ENCODE measurements around the gene EML5.

Gene EML5

DNA sequence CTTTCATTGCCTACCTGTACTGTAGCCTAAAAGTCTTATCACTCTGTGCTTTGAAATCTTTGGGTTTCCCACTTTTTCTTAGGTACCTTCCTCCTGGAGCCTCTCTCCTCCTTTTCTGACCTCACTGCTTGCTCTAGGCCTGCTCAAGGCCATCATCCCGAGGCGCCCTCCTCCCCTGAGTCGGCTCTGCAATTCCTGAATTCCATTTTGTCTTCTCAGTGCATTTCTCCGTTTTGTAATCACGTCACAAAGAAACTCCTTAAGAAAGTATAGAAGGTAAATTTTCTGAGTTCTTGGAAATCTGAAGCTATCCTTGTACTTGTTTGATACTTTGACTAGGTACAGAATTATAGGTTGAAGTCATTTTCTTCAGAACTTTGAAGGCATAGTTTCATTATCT is 204.7 kb downstream of the EML5 start:
- no peak for FAIRE-seq
- no peak for DNase-seq (ENCODE audit: insufficient read length, low spot score)
- TF ChIP-seq, protein P1, sequence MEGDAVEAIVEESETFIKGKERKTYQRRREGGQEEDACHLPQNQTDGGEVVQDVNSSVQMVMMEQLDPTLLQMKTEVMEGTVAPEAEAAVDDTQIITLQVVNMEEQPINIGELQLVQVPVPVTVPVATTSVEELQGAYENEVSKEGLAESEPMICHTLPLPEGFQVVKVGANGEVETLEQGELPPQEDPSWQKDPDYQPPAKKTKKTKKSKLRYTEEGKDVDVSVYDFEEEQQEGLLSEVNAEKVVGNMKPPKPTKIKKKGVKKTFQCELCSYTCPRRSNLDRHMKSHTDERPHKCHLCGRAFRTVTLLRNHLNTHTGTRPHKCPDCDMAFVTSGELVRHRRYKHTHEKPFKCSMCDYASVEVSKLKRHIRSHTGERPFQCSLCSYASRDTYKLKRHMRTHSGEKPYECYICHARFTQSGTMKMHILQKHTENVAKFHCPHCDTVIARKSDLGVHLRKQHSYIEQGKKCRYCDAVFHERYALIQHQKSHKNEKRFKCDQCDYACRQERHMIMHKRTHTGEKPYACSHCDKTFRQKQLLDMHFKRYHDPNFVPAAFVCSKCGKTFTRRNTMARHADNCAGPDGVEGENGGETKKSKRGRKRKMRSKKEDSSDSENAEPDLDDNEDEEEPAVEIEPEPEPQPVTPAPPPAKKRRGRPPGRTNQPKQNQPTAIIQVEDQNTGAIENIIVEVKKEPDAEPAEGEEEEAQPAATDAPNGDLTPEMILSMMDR (IDR thresholded peaks at IDR 0.05; ENCODE audit: insufficient read depth, missing control alignments) = no peak

GRCh38 chr14:88584451-88584850 is 208.3 kb downstream of the EML5 start:
- FAIRE-seq (no peak), DNase-seq (ENCODE audit: insufficient read length, low spot score) (no peak)
- TF ChIP-seq, protein P1 (IDR thresholded peaks at IDR 0.05; ENCODE audit: insufficient read depth, missing control alignments) = no peak

- TF ChIP-seq, protein P1 (IDR thresholded peaks at IDR 0.05; ENCODE audit: insufficient read depth, missing control alignments) = no peak
- DNase-seq (ENCODE audit: insufficient read length, low spot score) (no peak), FAIRE-seq (no peak)
Observed at GRCh38 chr14:88576222-88576621, 216.5 kb downstream of the EML5 start.

DNA sequence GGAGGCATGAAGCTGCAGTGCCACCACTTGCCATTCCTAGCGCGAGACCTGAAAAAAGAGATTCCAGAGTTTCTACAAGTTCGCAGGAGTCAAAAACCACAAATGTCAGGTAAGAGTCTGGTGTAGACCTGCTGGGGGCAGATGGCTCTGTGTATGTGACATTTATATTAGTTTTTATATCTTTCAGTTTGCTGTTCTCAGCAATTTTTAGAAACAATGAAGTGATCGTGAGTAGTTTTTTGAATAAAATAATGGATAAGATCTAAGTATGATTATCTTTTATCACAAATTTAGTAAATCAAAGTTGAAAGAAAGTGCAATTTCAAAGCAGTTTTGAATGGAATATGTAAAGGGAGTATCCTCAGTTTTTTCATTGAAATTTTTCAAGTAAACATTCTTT is 220.6 kb downstream of the EML5 start:
- FAIRE-seq (no peak), DNase-seq (ENCODE audit: insufficient read length, low spot score) (no peak)
- TF ChIP-seq, protein P1 (IDR thresholded peaks at IDR 0.05; ENCODE audit: insufficient read depth, missing control alignments) = no peak

GRCh38 chr14:88568196-88568595 is 224.6 kb downstream of the EML5 start:
- TF ChIP-seq, protein P1 (IDR thresholded peaks at IDR 0.05; ENCODE audit: insufficient read depth, missing control alignments) = no peak
- DNase-seq (ENCODE audit: insufficient read length, low spot score) = no peak
- FAIRE-seq = no peak

- TF ChIP-seq, protein P1 (IDR thresholded peaks at IDR 0.05; ENCODE audit: insufficient read depth, missing control alignments) = no peak
- no peak for DNase-seq (ENCODE audit: insufficient read length, low spot score)
- FAIRE-seq = no peak
Observed at GRCh38 chr14:88565427-88565826, 227.3 kb downstream of the EML5 start.

GRCh38 chr14:88563845-88564244 is 228.9 kb downstream of the EML5 start:
- DNase-seq (ENCODE audit: insufficient read length, low spot score) (no peak), FAIRE-seq (no peak)
- TF ChIP-seq, protein P1 (IDR thresholded peaks at IDR 0.05; ENCODE audit: insufficient read depth, missing control alignments) = no peak
